NCI-H2081 treated with DMSO at 0.1 percent for 48 hours (cell line): ENCODE data around the gene PLEK.
A peak's percentile ranks its signal among the peaks of the same experiment; 100 is the strongest.

Experiments used
- DNase-seq: peaks from one replicate; lab custom pipeline; 2025; lab: John Stamatoyannopoulos, UW

The PLEK gene

DNA sequence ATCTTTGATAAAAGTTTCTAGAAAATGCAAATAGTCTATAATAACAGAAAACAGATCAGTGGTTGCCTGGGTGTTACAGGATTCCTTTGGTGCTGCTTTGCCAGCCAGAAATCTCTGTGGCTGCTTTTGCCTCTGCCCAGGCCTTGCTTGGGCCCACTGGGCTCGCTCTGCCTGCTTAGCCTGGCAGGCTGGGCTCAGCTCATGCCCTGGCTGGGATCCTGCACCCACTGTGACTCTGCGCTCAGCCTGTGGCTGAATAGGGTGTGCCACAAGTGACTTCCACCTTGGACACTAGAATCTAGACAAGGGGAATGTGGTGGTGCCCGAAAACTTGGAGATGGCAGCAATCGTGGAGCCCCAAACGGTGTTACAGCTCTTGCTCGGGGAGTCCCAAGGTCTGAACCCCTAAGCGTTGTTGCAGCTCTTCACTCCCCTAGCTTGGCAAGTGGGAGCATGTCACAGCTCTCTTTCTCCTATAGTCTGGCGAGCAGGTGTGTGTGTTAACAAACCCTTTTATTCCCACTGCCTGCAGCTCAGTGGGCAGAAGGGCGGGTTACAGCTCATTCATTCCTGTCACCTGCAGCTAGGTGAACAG is 51.1 kb downstream of the PLEK start:
- DNase-seq, result no peak

- no peak for DNase-seq
These were observed 52.8 kb downstream of the PLEK start for GRCh38 chr2:68417926-68418325.

DNA sequence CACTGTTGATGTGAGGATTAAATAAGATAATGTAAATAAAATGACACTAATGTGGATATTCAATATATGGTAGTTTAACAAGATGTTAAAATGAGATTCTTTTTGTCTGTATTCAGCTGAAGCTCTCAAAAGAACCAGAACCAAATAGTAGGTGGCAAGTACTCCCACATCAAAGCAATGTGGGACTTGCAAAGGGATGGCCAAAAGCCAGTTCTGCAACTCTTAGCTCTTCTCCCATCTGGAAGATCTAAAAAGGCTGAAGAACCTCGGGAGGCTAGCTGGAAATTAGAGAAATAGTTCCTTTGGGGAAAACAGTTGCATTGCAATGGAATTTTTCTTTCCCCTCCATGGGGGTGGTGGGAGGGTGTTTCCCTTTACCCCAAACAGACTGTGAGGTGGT is 53.3 kb downstream of the PLEK start:
- no peak for DNase-seq

GRCh38 chr2:68418855-68419254 is 53.8 kb downstream of the PLEK start:
- no peak for DNase-seq

DNA sequence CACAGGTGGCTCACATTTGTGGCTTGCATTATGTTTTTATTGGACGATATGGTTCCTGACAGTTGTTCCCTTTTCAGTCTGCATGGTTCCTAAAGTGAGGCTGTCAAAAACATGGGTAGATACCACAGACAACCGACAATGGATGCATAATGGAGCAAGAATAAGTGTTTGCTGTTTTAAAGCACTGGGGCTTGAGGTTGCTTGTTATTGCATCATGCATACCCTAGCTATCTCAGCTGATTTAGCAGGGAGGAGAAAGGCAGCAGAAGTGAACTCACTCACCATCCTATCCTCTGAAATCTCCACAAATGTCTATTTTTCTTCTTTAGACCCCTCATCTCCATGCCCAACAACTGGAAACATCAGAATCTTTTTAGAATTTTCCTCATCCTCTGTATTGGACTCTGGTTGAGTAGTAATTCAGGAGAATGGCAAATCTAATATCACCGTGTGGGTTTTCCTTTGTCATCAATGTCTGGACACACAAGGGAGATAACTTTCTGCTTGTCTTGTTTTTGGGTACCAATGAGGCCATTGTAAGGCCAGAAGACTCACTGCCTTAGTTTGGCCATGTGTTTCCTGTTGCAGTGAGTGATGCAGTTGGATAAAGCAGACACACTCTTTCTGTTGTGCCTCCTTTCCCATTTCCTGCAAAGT is 55.3 kb downstream of the PLEK start:
- no peak for DNase-seq

GRCh38 chr2:68423966-68424650 is 59.0 kb downstream of the PLEK start:
- DNase-seq, result no peak

- no peak for DNase-seq
These were observed 60.4 kb downstream of the PLEK start for GRCh38 chr2:68425503-68425902.

- DNase-seq, result no peak
These were observed 61.4 kb downstream of the PLEK start for GRCh38 chr2:68426446-68426845.

GRCh38 chr2:68426848-68427579 is 61.9 kb downstream of the PLEK start:
- no peak for DNase-seq

GRCh38 chr2:68428126-68428525 is 63.0 kb downstream of the PLEK start:
- DNase-seq, result no peak

DNA sequence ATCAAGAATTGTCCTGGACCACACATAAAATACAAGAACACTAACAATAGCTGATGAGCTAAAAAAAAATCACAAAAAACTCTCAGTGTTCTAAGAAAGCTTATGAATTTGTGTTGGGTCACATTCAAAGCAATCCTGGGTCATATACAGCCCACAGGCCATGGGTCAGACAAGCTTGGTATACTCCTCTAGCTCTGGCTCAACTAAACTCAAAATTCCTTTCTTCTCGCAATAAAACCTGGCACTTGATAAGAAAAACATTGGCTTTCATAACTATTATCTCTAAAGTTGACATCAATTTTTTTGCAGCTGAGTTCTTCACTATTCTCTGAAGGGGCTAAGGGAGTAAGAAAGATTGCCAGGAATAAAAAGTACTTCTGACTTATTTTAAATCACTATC is 63.7 kb downstream of the PLEK start:
- no peak for DNase-seq

DNA sequence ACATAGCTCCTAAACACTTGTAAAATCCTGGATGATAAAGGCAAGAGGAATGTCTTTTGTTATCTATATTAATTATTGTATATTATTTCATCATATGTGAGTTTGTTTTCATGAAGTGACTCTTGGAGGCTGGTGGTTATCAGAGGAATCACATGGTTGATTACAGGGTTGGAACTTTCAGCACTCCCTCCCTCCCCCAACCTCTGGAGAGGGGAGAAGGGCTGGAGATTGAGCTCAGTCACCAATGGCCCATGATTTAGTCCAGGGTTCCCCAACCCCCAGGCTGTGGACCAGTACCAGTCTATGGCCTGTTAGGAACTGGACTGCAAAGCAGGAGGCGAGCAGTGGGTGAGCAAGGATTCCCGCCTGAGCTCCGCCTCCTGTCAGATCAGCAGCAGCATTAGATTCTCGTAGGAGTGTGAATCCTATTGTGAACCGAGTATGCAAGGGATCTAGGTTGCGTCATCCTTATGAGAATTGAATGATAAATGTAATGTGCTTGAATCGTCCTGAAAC is 64.3 kb downstream of the PLEK start:
- DNase-seq, result no peak

- DNase-seq, result no peak
These were observed 66.4 kb downstream of the PLEK start for GRCh38 chr2:68431316-68431972.

GRCh38 chr2:68432696-68433658 is 67.9 kb downstream of the PLEK start:
- no peak for DNase-seq

- no peak for DNase-seq
These were observed 69.9 kb downstream of the PLEK start for GRCh38 chr2:68434981-68435380.

DNA sequence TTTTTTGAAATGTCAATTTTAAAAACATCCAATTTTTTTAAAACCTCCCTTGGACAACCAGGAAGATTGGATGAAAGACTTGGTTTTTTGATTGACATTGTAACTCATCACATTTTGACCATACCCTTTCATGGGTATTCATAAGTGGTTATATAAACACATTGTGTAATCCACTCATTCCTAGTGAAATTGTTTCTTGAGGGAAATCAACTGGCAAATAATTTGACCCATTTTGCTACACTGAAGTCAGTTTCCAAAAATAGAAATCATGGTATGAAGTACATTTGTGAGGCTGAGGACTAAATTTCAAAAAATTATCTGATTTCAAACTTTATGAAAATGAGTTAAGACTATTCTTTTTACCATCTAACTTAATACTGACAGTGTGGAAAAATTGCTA is 70.5 kb downstream of the PLEK start:
- no peak for DNase-seq

DNA sequence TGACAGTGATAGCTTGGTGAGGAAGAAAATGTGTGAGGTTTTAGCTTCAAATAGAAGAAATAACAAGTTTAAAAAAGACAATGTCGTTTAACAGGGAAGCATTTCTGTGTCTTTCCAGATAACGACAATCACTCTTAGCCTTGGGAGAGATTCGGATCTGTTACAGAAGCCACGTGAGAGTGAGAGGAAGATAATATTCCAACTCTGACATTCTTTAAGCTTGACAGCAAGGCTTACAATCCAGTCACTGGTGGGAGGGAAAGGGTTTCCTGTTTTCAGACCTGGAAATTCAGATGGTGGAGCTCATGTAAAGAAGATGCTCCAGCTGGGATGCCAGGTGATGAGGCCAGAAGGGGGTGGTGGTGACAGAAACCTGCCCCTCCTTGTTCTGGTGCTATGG is 71.2 kb downstream of the PLEK start:
- no peak for DNase-seq

GRCh38 chr2:68438455-68439303 is 73.6 kb downstream of the PLEK start:
- no peak for DNase-seq

- DNase-seq, result peak; percentile 20
These were observed 76.3 kb downstream of the PLEK start for GRCh38 chr2:68441179-68441993.
